GM21723 (cell line): ENCODE measurements around the gene CERK.

Experiments
- ATAC-seq: cut with Tn5 transposase; IDR thresholded peaks from one replicate; pipeline ENCODE4 v1.9.1; 2021; ENCODE audit warnings: mild to moderate bottlenecking, moderate library complexity; ENCODE audit not compliant: unreplicated experiment

The CERK gene

GRCh38 chr22:46679706-46680269 lies 58.3 kb downstream of the CERK start:
- ATAC-seq, result no peak

GRCh38 chr22:46678785-46679700 lies 59.0 kb downstream of the CERK start:
- no peak for ATAC-seq

- no peak for ATAC-seq
Observed at GRCh38 chr22:46678003-46678657, 59.9 kb downstream of the CERK start.

- ATAC-seq, result no peak
Observed at GRCh38 chr22:46677323-46678002, 60.6 kb downstream of the CERK start.

GRCh38 chr22:46676881-46677280 lies 61.2 kb downstream of the CERK start:
- ATAC-seq, result no peak

- ATAC-seq, result no peak
Observed at GRCh38 chr22:46676479-46676878, 61.6 kb downstream of the CERK start.

GRCh38 chr22:46675938-46676337 lies 62.1 kb downstream of the CERK start:
- ATAC-seq, result no peak

GRCh38 chr22:46675479-46675878 lies 62.6 kb downstream of the CERK start:
- no peak for ATAC-seq

GRCh38 chr22:46674906-46675305 lies 63.1 kb downstream of the CERK start:
- no peak for ATAC-seq

- ATAC-seq, result no peak
Observed at GRCh38 chr22:46674367-46674781, 63.7 kb downstream of the CERK start.

GRCh38 chr22:46673662-46674236 lies 64.3 kb downstream of the CERK start:
- no peak for ATAC-seq

- no peak for ATAC-seq
Observed at GRCh38 chr22:46673205-46673604, 64.8 kb downstream of the CERK start.

- ATAC-seq, result no peak
Observed at GRCh38 chr22:46672731-46673130, 65.3 kb downstream of the CERK start.

GRCh38 chr22:46671824-46672432 lies 66.1 kb downstream of the CERK start:
- no peak for ATAC-seq

GRCh38 chr22:46669201-46669600 lies 68.9 kb downstream of the CERK start:
- no peak for ATAC-seq

- no peak for ATAC-seq
Observed at GRCh38 chr22:46668116-46668515, 69.9 kb downstream of the CERK start.

GRCh38 chr22:46667245-46667623 lies 70.8 kb downstream of the CERK start:
- no peak for ATAC-seq

- ATAC-seq, result no peak
Observed at GRCh38 chr22:46666577-46667244, 71.3 kb downstream of the CERK start.

- ATAC-seq, result no peak
Observed at GRCh38 chr22:46665751-46666280, 72.2 kb downstream of the CERK start.
